ENCODE data around the gene KCNC1. TPM values are rescaled to one million over a fixed set of nuclear protein-coding genes. Genes with fewer than 3 reads are reported as not detected.

Gene KCNC1
- total RNA-seq, 2 donors from 2014 or later, result not detected

- DNase-seq (ENCODE audit: low spot score), result no peak
- Histone ChIP-seq H3K27me3 (no peaks in the 10 kb centered on the region), H3K4me1 (no peaks in the 10 kb centered on the region), H3K4me3 (no peak overlapping the region), H3K27ac (no peak overlapping the region), H3K36me3 (no peaks in the 10 kb centered on the region), H3K9me3 (peaks cover 0 to 6% of the 10 kb centered on the region in 2 donors)
- TF ChIP-seq CTCF (IDR thresholded peaks at IDR 0.05), result no peak
These were observed 26.8 kb upstream of the KCNC1 start for GRCh38 chr11:17707830-17708229.

DNA sequence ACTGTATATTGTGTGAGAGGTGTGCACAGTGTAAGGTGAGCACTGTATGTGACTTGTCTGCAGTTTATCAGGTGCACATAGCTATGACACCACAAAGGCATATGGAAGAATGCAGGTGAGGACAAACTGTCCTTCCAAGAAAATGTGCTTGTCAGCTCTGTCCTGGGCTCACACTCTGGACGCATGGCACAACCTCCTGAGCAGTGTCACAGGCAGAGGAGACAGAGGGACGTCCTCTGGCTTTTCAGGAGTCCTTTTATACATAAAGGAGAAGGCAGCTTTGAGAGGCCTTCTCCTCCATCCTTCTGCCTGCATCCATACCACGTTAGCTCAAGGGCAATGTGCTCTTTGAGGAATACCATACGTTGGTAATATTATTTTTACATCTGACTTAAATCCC, 22.7 kb upstream of the KCNC1 start:
- no peak overlapping the region for H3K27ac ChIP-seq
- no peak for DNase-seq (ENCODE audit: low spot score)
- no peaks in the 10 kb centered on the region for H3K36me3 ChIP-seq
- no peaks in the 10 kb centered on the region for H3K9me3 ChIP-seq
- H3K4me3 ChIP-seq, result no peak overlapping the region
- peaks cover 0 to 7% of the 10 kb centered on the region in 2 donors for H3K4me1 ChIP-seq
- no peaks in the 10 kb centered on the region for H3K27me3 ChIP-seq
- no peak for TF ChIP-seq CTCF (IDR thresholded peaks at IDR 0.05)

DNA sequence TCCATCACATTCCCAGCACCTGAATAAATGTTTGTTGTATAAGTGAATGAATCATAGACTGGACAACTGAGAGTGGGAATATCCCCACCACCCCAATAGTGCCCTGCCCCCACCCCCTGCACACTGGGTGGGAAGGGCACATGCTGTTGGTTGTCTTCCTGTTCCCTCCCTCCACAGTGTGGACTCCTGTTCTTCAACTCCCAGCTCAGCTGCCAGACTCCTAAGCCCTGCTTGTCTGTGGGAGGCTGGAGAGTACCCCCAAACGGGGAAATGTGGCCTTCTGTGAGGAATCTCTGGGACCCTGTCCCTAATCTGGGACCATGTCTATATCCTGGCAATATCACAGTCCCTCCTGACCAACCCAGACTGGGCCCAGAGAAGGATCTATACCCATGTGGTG, 20.7 kb upstream of the KCNC1 start:
- DNase-seq (ENCODE audit: low spot score), result no peak
- Histone ChIP-seq H3K9me3 (no peaks in the 10 kb centered on the region), H3K36me3 (no peaks in the 10 kb centered on the region), H3K4me3 (no peak overlapping the region), H3K27me3 (no peaks in the 10 kb centered on the region), H3K27ac (no peak overlapping the region), H3K4me1 (peaks cover 0 to 7% of the 10 kb centered on the region in 2 donors)
- TF ChIP-seq CTCF (IDR thresholded peaks at IDR 0.05), result no peak

GRCh38 chr11:17714356-17714854, 20.2 kb upstream of the KCNC1 start:
- Histone ChIP-seq H3K27me3 (peaks cover 0 to 5% of the 10 kb centered on the region in 2 donors), H3K4me1 (peaks cover 0 to 12% of the 10 kb centered on the region in 2 donors), H3K27ac (no peak overlapping the region), H3K9me3 (no peaks in the 10 kb centered on the region), H3K4me3 (no peak overlapping the region), H3K36me3 (no peaks in the 10 kb centered on the region)
- no peak for DNase-seq (ENCODE audit: low spot score)
- TF ChIP-seq CTCF (IDR thresholded peaks at IDR 0.05), result no peak

DNA sequence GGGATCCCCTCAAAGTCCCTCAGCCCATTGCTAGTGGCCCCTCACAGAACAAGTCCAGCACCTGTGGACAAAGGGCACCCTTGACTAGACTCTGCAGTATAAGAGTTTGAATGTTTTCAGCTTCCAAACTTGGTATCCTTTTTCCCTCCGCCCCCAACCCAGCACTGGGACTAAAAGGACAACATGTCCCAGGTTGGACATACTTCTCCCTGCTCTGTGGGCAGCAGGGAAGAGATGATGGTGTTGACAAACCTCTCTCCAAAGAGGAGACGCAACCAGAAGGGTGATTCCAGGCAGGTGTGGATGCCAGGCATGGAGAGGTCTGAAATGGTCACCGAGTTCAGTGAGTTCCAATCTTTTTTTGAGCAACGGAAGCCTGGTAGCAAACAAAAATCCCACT, 19.7 kb upstream of the KCNC1 start:
- Histone ChIP-seq H3K27ac (no peak overlapping the region), H3K9me3 (no peaks in the 10 kb centered on the region), H3K27me3 (peaks cover 0 to 9% of the 10 kb centered on the region in 2 donors), H3K4me1 (peaks cover 0 to 16% of the 10 kb centered on the region in 2 donors), H3K36me3 (no peaks in the 10 kb centered on the region), H3K4me3 (no peak overlapping the region)
- no peak for DNase-seq (ENCODE audit: low spot score)
- TF ChIP-seq CTCF (IDR thresholded peaks at IDR 0.05), result no peak

DNA sequence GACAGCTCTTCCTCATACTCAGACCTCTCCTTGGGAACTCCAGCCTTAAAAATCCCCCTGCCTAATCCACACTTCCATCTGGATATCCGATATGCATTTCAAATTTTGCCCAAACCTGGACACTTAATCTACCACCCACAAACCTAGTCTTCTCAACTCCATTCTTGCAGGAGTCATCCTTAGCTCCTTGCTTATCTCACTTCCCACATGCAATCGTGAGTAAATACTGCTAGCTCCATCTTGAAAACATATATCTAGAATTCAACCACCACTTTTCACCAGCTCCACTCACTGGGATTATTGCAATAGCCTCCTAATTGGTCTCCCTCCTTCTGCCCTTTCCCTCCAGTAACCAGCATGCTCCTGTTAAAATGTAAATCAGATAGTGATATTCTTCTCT, 17.8 kb upstream of the KCNC1 start:
- no peak for DNase-seq (ENCODE audit: low spot score)
- Histone ChIP-seq H3K36me3 (no peaks in the 10 kb centered on the region), H3K4me1 (peaks cover 0 to 36% of the 10 kb centered on the region in 2 donors), H3K27me3 (peaks cover 14 to 29% of the 10 kb centered on the region in 2 donors), H3K4me3 (no peak overlapping the region), H3K27ac (no peak overlapping the region), H3K9me3 (no peaks in the 10 kb centered on the region)
- TF ChIP-seq CTCF (IDR thresholded peaks at IDR 0.05), result no peak
